Fibroblast of pulmonary artery (primary cell): ENCODE data around the gene WSCD1.

Experiments
- DNase-seq: peaks from one replicate; pipeline ENCODE4 v3.0.0-alpha.2; 2010; ENCODE audit warnings: low read depth
- H3K4me3 ChIP-seq: replicated peaks from 2 replicates; pipeline ENCODE4 v1.5.1; 2011; ENCODE audit warnings: low read depth, mild to moderate bottlenecking, control low read depth, low read length, moderate library complexity
- TF ChIP-seq, protein P1 (sequence below): IDR thresholded peaks from 2 replicates; pipeline ENCODE4 v1.5.1; 2011; ENCODE audit warnings: mild to moderate bottlenecking, control low read depth, low read length, inconsistent platforms; ENCODE audit errors: missing control alignments

The WSCD1 gene

DNA sequence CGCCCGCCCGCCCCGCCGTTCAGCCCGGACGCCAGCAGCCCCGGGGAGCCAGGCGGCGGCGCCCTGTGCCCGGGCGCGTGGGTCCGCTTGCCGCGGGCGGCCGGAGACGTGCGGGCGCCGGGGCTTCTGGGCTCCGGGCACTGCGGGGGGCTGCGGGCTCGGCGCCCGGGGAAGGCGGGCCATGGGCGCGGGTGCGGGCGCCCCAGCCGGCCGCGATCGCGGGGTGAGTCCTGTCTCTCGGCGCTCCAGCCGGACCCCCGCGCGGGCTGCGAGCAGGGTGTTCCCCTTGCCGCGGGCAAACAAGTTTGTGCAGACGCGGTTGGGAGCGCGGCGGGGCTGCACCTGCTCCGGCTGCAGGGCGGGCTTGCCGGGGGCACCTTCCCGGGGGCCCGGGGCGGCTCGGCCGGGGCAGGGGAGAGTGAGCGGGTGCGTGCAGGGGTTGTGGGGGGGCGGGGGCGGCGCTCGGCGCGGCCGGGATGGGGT, 292 bp downstream of the WSCD1 start:
- no peak overlapping the region for H3K4me3 ChIP-seq
- TF ChIP-seq, protein P1, sequence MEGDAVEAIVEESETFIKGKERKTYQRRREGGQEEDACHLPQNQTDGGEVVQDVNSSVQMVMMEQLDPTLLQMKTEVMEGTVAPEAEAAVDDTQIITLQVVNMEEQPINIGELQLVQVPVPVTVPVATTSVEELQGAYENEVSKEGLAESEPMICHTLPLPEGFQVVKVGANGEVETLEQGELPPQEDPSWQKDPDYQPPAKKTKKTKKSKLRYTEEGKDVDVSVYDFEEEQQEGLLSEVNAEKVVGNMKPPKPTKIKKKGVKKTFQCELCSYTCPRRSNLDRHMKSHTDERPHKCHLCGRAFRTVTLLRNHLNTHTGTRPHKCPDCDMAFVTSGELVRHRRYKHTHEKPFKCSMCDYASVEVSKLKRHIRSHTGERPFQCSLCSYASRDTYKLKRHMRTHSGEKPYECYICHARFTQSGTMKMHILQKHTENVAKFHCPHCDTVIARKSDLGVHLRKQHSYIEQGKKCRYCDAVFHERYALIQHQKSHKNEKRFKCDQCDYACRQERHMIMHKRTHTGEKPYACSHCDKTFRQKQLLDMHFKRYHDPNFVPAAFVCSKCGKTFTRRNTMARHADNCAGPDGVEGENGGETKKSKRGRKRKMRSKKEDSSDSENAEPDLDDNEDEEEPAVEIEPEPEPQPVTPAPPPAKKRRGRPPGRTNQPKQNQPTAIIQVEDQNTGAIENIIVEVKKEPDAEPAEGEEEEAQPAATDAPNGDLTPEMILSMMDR: no peak
- DNase-seq: no peak

DNA sequence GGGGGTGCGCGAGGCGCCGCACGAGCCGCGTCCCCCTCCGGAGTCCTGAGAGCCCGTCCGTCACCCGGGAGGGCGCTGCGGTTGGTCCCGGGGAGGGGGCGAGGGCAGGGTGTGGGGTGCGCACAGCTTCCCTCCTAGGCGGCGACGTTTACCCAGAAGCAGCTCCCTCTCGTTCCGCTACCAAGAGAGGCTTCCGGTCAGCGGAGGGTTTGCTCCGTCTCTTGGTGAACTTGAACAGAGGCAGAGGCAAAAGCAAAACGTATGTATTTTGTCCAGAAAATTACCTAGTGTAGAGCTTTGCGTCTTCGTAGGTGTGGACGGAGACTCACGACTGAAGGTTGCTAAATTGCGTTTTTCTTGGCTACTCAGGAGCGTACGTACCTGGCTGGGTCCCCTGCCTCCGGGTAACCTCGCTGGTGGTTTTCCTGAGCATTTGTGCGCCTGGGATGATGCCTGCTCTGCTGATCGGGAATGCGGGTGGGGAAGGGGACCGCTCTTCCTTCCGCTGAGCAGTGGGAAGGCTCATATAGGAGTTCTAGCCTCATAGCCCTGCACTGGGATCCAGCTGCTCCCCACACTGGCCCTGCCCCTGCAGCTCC, 833 bp downstream of the WSCD1 start:
- H3K4me3 ChIP-seq: no peak overlapping the region
- TF ChIP-seq, protein P1: no peak

DNA sequence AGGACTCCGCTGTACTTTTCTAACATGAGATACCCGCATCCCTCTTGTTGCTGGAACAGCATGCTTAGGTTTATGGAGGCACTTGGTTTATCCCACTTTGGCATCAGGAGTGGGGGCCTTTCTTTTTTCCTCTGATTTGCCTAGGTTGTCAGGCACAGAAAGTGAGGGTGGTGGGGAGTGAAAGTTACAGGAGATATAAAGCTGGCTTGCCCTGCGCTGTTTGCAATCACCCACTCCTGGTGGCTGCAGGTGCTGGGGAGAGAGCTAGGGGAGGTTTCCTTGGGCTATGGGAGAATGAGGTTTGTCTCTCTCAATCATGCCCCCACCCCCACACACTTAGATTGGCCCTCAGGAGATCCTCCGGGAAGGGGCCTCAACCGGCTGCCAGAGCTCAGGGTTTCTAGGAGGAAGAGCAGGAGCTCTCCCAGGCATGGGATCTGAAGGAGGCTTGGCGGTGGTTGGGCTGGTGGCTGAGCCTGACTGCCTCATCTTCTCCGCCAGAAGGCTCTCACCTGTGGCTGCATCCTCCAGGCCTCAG, 1.4 kb downstream of the WSCD1 start:
- no peak overlapping the region for H3K4me3 ChIP-seq
- TF ChIP-seq, protein P1: no peak

More for the DNA sequence above, 833 bp downstream of the WSCD1 start:
- DNase-seq: no peak

DNA sequence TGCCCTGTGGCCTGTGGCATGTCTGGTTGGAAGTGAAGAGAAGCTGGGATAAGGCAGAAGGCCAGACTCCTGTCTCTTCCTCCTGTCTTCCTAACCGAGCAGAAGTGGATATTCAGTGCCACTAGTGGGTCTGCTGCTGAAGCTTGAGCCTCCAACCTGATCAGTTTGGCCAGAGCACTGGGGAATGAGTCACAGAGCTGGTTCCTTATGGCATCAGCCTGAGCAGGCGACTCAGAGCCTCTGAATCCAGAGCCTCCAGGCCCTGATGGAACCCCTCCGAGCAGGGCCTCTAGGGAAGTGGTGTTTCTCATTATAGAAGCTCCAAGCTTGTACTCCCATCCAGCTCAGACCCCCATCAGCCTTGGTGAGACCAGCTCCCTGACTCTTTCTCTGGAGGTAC, 2.0 kb downstream of the WSCD1 start:
- TF ChIP-seq, protein P1: no peak
- no peak for DNase-seq
- H3K4me3 ChIP-seq: no peak overlapping the region

More for the DNA sequence above, 1.4 kb downstream of the WSCD1 start:
- DNase-seq: no peak

DNA sequence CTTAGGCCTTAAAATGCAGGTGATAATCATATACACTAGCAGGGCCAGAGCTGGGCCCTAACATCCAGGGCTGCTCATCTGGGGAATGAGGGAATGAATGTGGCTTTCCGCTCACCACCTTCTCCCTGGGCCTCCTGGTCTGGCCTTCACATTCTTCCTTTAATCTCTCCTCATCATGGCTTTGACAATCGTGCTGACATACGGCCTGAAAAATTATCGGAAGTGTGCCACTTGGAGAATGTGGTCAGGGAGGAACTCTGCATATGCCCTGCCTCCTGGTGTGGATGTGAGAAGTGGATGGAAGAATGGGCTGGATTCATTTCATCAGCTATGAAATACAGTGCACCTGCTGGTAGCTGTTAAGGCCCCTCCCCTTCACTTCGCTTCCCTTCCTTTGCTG, 2.4 kb downstream of the WSCD1 start:
- H3K4me3 ChIP-seq: no peak overlapping the region
- TF ChIP-seq, protein P1: no peak
- no peak for DNase-seq

DNA sequence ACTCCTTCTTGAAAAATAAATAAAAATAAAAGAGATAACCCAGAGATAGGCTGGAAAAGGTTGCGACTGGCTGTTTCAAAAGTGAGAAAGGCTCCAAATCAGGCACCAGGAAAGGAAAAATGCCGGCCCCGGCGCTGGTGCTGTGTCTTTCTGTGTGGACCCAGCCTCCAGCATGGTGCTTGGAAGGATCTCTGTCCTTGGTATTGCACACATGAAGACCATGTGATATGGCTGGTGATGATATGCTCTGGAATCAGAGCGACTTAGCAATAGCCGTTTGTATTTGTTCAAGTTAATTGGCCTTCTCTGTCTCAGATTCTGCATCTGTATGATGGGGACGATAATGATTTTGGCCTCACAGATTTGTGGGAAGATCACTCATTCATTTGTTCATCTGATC, 3.4 kb downstream of the WSCD1 start:
- DNase-seq: no peak
- TF ChIP-seq, protein P1: no peak
- H3K4me3 ChIP-seq: no peak overlapping the region

DNA sequence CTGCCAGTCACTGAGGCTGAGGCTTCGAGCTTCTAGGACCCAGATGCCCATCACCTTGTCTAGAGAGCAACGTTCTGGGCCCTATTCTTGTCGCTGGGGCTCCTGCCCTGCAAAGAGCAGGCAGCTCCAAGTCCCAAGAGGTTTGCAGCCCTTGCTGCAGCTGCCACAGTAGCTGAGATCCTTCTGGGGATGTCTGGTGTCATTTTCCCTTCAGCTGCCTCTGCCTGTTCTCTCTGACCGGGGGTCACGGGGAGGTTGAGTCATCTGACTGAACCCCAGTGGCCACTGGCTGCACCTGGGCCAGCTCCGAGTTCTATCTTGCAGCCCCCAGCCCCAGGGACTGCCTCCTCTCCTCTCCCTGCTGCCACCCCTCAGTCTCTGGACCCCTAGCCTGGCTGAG, 4.9 kb downstream of the WSCD1 start:
- DNase-seq: no peak
- TF ChIP-seq, protein P1: no peak
- no peak overlapping the region for H3K4me3 ChIP-seq
